Esophagus (tissue), 2 donors: ENCODE results near the gene IQCN. TPM values are rescaled to one million over a fixed set of nuclear protein-coding genes. Genes with fewer than 3 reads are reported as not detected.
A peak's percentile ranks its signal among the peaks of the same experiment; 100 is the strongest.
"Not testable (repeated sequence)": the region's sequence is repeated elsewhere in the genome, so short reads cannot be mapped to it uniquely, and the experiment has no call there.

ENCODE experiments used
- H3K27ac ChIP-seq, 2 donors: one replicate each; pipeline ENCODE4 v1.5.1; 2013; ENCODE audit warnings: low read depth in 2 of 2, mild to moderate bottlenecking in 2 of 2, inconsistent platforms in 1 of 2, low read length in 1 of 2, moderate library complexity in 1 of 2
- H3K27me3 ChIP-seq, 2 donors: one replicate each; pipeline ENCODE4 v1.6.1; 2013; ENCODE audit warnings: low read length in 2 of 2, control low read depth in 1 of 2, mild to moderate bottlenecking in 1 of 2; ENCODE audit not compliant: insufficient read depth in 2 of 2, control insufficient read depth in 1 of 2
- H3K36me3 ChIP-seq, 2 donors: one replicate each; pipeline ENCODE4 v1.6.1; 2013; ENCODE audit warnings: low read length in 1 of 2; ENCODE audit not compliant: control insufficient read depth in 2 of 2, insufficient read depth in 2 of 2
- H3K4me1 ChIP-seq, 2 donors: one replicate each; pipeline ENCODE4 v1.6.1; 2013; ENCODE audit warnings: low read length in 1 of 2; ENCODE audit not compliant: control insufficient read depth in 2 of 2, insufficient read depth in 2 of 2
- H3K4me3 ChIP-seq, 2 donors: one replicate each; pipeline ENCODE4 v1.5.1; 2013; ENCODE audit warnings: low read length in 2 of 2, mild to moderate bottlenecking in 2 of 2, low read depth in 1 of 2, moderate library complexity in 1 of 2
- H3K9me3 ChIP-seq, 2 donors: one replicate each; pipeline ENCODE4 v1.6.1; 2013; ENCODE audit warnings: mild to moderate bottlenecking in 2 of 2, low read depth in 1 of 2, low read length in 1 of 2, moderate library complexity in 1 of 2; ENCODE audit not compliant: control insufficient read depth in 2 of 2, insufficient read depth in 1 of 2
- WGBS, 2 donors: extraction: QIAGEN DNeasy Blood & Tissue Kit; methylation state at CpG; one replicate each; pipeline ENCODE4 v1.1.7; 2013; 5-methylcytosine and 5-hydroxymethylcytosine counted together
- polyA plus RNA-seq, 2 donors: library from polyadenylated mRNA; stranded (reverse); fragments of 200-250 nt; gene quantifications; one replicate each; pipeline ENCODE4 v1.2.3, GENCODE V29; 2013
- donor health status: healthy with polysubstance abuse.
- donor health status: Bipolar disorder and iron deficiency.

IQCN gene
- polyA plus RNA-seq, 2 donors, result 0.88 to 12.2 TPM

DNA sequence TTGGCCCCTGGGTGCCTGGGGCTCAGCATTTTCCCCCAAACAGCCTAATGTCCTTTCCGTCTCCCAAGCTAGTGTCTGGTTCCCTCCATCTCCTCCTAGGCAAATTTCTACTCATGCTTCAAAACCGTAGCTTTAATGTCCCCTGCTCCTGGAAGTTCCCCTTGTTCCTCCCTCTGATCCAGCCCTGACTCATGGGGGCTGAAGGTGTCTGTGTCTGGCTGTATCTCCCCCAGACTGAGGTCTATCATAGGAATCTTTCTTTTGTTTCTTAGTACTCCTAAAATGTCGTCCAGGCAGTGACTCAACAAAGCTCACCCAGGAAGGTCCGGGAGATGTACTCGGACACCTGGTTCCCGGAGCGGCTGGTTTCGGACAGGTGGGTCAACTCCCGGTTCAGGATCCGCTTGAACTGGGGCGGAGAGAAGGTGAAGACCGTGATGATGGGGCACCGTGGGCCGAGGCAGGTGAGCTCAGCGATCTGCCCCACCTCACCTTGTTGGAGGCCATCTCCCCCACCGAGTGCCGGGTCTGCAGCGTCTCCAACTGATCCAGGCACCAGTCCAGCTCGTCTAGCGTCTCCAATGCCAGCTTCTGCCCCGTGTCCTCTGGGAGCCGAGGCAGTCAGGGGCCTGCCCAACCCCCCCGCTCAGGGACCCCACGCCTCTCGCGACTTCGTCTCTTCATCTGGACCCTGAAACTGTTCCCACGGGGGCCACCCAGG, 54.2 kb downstream of the IQCN start:
- WGBS, 2 donors, result 57% methylated on average over 28 of the region's 28 CpGs
- H3K27me3 ChIP-seq, result peaks cover 0 to 2% of the 10 kb centered on the region in 2 donors
- peaks cover 5 to 6% of the 10 kb centered on the region in 2 donors for H3K4me1 ChIP-seq

GRCh38 chr19:18218600-18218999, 55.7 kb downstream of the IQCN start:
- Histone ChIP-seq H3K9me3 (no peaks in the 10 kb centered on the region), H3K4me1 (no peaks in the 10 kb centered on the region), H3K36me3 (no peaks in the 10 kb centered on the region), H3K4me3 (no peak overlapping the region), H3K27me3 (no peaks in the 10 kb centered on the region), H3K27ac (no peak overlapping the region)
- WGBS, 2 donors, result 81 to 85% methylated on average over 3 of the region's 3 CpGs

More for the DNA sequence above, 54.2 kb downstream of the IQCN start:
- no peaks in the 10 kb centered on the region for H3K9me3 ChIP-seq
- H3K4me3 ChIP-seq, result no peak overlapping the region
- H3K27ac ChIP-seq, result no peak overlapping the region
- H3K36me3 ChIP-seq, result no peaks in the 10 kb centered on the region

GRCh38 chr19:18218159-18218558, 56.1 kb downstream of the IQCN start:
- no peaks in the 10 kb centered on the region for H3K27me3 ChIP-seq
- no peak overlapping the region for H3K4me3 ChIP-seq
- H3K36me3 ChIP-seq, result no peaks in the 10 kb centered on the region
- WGBS, 2 donors, result 71 to 77% methylated on average over 17 of the region's 17 CpGs
- H3K9me3 ChIP-seq, result no peaks in the 10 kb centered on the region
- no peak overlapping the region for H3K27ac ChIP-seq
- no peaks in the 10 kb centered on the region for H3K4me1 ChIP-seq

- H3K27ac ChIP-seq, result no peak overlapping the region
- WGBS, 2 donors, result 93% methylated on average over 8 of the region's 8 CpGs
- H3K4me3 ChIP-seq, result no peak overlapping the region
- H3K27me3 ChIP-seq, result no peaks in the 10 kb centered on the region
- no peaks in the 10 kb centered on the region for H3K9me3 ChIP-seq
- no peaks in the 10 kb centered on the region for H3K36me3 ChIP-seq
- H3K4me1 ChIP-seq, result no peaks in the 10 kb centered on the region
Measured at GRCh38 chr19:18216789-18217188, 57.5 kb downstream of the IQCN start.

GRCh38 chr19:18214779-18215433, 59.3 kb downstream of the IQCN start:
- Histone ChIP-seq H3K9me3 (no peaks in the 10 kb centered on the region), H3K4me3 (no peak overlapping the region), H3K27ac (no peak overlapping the region), H3K27me3 (no peaks in the 10 kb centered on the region), H3K4me1 (no peaks in the 10 kb centered on the region), H3K36me3 (no peaks in the 10 kb centered on the region)
- 53 to 59% methylated on average over 7 of the region's 7 CpGs for WGBS, 2 donors

DNA sequence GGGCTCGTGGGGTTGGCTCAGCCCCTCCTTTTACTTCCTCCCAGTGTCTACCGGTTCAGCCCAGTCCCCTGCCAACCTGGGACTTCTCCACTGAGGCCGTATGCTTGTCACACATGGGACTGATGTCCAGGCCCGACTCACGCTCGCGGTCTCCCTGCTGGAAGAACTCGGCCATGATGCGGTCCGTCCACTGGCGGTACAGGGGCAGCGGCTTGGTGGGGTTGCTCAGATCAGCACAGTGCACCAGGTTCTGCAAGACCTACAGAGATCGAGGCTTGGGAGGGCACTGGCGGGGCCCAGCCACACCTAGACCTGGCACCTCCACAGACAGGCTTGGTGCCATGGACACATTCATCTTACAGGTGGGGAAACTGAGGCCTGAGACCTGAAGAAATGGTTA, 62.6 kb downstream of the IQCN start:
- H3K27me3 ChIP-seq, result no peaks in the 10 kb centered on the region
- no peaks in the 10 kb centered on the region for H3K9me3 ChIP-seq
- H3K4me1 ChIP-seq, result no peaks in the 10 kb centered on the region
- no peak overlapping the region for H3K4me3 ChIP-seq
- H3K27ac ChIP-seq, result no peak overlapping the region
- H3K36me3 ChIP-seq, result no peaks in the 10 kb centered on the region
- 77 to 78% methylated on average over 14 of the region's 14 CpGs for WGBS, 2 donors

DNA sequence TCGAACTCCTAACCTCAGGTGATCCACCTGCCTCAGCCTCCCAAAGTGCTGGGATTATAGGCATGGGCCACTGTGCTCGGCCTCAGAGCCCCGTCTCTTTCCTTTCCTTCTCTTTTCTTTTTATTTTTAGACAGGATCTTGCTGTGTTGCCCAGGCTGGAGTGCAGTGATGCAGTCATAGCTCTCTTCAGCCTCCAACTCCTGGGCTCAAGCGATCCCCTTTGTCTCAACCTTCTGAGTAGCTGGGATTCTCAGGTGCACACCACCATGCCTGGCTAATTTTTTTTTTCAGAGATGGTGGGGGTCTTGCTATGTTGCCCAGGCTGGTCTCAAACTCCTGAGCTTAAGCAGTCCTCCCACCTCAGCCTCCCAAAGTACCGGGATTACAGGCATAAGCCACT, 64.3 kb downstream of the IQCN start:
- H3K4me3 ChIP-seq, H3K27me3 ChIP-seq, H3K36me3 ChIP-seq, H3K9me3 ChIP-seq, H3K4me1 ChIP-seq, H3K27ac ChIP-seq: not testable (repeated sequence)
- 84 to 86% methylated on average over 4 to 5 of the region's 5 CpGs for WGBS, 2 donors

DNA sequence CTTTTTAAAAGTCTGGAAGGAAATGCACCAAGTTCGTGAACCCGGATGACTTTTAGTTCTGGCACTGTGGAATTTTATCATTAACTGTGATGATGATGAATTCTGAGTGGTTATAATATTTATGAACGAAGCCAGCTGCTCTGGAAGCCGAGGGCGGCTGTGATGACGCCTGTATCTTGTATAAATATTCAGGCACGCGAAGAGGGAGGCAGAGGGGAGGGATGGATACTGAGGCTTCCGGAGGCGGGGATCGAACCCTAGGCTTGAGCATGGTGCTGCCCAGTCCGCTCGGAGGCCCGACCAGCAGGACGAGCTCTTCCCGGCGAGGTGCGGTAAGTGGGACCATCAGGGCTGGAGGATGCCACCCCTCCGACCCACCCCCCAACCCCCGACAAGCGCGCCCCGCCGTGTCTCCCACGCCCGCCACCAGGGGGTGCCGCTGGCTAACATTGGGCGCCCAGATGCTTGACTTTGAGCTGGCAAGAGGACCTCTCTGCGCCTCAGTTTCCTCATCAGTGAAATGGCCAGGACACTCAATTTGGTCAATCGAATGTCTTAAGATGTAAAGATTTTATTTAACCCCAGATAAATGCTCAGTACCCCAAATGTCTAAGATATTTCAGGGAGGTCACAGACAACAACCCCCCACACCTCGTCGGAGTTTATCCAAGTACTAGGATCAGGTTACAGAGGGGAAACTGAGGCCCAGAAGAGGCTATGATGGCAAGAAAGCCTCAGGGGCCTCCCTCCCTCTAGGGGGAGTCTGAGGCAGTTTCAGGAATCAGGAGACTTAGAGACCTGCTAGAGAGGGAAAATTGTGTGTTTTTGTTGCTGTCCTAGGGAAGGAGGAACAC, 65.9 kb downstream of the IQCN start:
- no peak overlapping the region for H3K4me3 ChIP-seq
- H3K36me3 ChIP-seq, result no peaks in the 10 kb centered on the region
- 16 to 20% methylated on average over 32 of the region's 32 CpGs for WGBS, 2 donors
- no peaks in the 10 kb centered on the region for H3K9me3 ChIP-seq
- H3K27me3 ChIP-seq, result no peaks in the 10 kb centered on the region
- H3K27ac ChIP-seq, result peak overlapping the region; percentile 6 to 15
- H3K4me1 ChIP-seq, result peaks cover 2 to 4% of the 10 kb centered on the region in 2 donors
